ENCODE data around the gene ASL.
"Not testable (repeated sequence)": the region's sequence is repeated elsewhere in the genome, so short reads cannot be mapped to it uniquely, and the experiment has no call there.

Gene ASL

GRCh38 chr7:66043681-66044497 lies 31.7 kb upstream of the ASL start:
- H3K4me3 ChIP-seq (replicated peaks; ENCODE audit: low read depth, low read length): peak overlapping the region; percentile 30

DNA sequence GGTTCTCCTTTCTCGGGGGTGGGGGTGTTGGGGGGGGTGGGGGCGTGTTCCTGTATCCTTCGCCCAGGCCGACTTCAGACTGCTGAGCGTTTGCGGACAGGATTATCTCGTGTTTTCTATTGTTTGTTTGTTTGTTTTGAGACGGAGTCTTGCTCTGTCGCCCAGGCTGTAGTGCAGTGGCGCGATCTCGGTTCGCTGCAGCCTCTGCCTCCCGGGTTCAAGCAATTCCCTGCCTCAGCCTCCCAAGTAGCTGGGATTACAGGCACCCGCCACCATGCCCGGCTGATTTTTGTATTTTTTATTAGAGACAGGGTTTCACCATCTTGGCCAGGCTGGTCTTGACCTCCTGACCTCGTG lies 31.1 kb upstream of the ASL start:
- DNase-seq (ENCODE audit: extremely low read depth, low read depth): not testable (repeated sequence)
- H3K4me3 ChIP-seq (replicated peaks; ENCODE audit: low read depth, low read length): peak overlapping the region; percentile 30

More at GRCh38 chr7:66043681-66044497, 31.7 kb upstream of the ASL start:
- no peak for DNase-seq (ENCODE audit: extremely low read depth, low read depth)
- TF ChIP-seq, protein P1, sequence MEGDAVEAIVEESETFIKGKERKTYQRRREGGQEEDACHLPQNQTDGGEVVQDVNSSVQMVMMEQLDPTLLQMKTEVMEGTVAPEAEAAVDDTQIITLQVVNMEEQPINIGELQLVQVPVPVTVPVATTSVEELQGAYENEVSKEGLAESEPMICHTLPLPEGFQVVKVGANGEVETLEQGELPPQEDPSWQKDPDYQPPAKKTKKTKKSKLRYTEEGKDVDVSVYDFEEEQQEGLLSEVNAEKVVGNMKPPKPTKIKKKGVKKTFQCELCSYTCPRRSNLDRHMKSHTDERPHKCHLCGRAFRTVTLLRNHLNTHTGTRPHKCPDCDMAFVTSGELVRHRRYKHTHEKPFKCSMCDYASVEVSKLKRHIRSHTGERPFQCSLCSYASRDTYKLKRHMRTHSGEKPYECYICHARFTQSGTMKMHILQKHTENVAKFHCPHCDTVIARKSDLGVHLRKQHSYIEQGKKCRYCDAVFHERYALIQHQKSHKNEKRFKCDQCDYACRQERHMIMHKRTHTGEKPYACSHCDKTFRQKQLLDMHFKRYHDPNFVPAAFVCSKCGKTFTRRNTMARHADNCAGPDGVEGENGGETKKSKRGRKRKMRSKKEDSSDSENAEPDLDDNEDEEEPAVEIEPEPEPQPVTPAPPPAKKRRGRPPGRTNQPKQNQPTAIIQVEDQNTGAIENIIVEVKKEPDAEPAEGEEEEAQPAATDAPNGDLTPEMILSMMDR (IDR thresholded peaks at IDR 0.05; ENCODE audit: low read depth, low read length, missing control alignments): no peak

GRCh38 chr7:66047426-66047825 lies 28.2 kb upstream of the ASL start:
- DNase-seq (ENCODE audit: extremely low read depth, low read depth): peak; percentile 64
- TF ChIP-seq, protein P1 (IDR thresholded peaks at IDR 0.05; ENCODE audit: low read depth, low read length, missing control alignments): no peak
- no peak overlapping the region for H3K4me3 ChIP-seq (replicated peaks; ENCODE audit: low read depth, low read length)

GRCh38 chr7:66049886-66050285 lies 25.7 kb upstream of the ASL start:
- not testable (repeated sequence) for H3K4me3 ChIP-seq (replicated peaks; ENCODE audit: low read depth, low read length); DNase-seq (ENCODE audit: extremely low read depth, low read depth)

- no peak for DNase-seq (ENCODE audit: extremely low read depth, low read depth)
- no peak overlapping the region for H3K4me3 ChIP-seq (replicated peaks; ENCODE audit: low read depth, low read length)
- TF ChIP-seq, protein P1 (IDR thresholded peaks at IDR 0.05; ENCODE audit: low read depth, low read length, missing control alignments): no peak
These were observed 25.2 kb upstream of the ASL start for GRCh38 chr7:66050337-66050957.

DNA sequence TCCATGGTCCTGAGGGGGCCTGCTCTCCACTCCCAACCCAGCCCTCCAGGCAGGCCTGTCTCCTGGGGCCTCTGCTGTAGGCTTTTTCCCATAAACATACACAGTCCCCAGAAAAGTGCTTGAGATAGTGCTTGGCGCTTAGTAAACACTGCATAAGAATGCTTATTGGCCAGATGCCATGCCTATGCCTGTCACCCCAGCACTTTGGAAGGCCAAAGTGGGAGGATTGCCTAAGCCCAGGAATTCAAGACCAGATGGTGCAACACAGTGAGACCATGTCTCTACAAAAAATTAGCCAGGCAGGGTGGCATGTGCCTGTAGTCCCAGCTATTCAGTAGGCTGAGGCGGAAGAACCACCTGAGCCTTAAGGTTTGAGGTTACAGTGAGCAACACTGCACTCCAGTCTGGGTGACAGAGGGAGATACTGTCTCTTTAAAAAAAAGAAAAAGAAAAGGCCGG lies 24.6 kb upstream of the ASL start:
- TF ChIP-seq, protein P1 (IDR thresholded peaks at IDR 0.05; ENCODE audit: low read depth, low read length, missing control alignments): no peak
- peak; percentile 81 for DNase-seq (ENCODE audit: extremely low read depth, low read depth)
- no peak overlapping the region for H3K4me3 ChIP-seq (replicated peaks; ENCODE audit: low read depth, low read length)

- H3K4me3 ChIP-seq (replicated peaks; ENCODE audit: low read depth, low read length): no peak overlapping the region
- TF ChIP-seq, protein P1 (IDR thresholded peaks at IDR 0.05; ENCODE audit: low read depth, low read length, missing control alignments): no peak
- no peak for DNase-seq (ENCODE audit: extremely low read depth, low read depth)
These were observed 23.2 kb upstream of the ASL start for GRCh38 chr7:66052447-66052846.
